ENCODE results near the gene ZDHHC5.
"Not testable (repeated sequence)": the region's sequence is repeated elsewhere in the genome, so short reads cannot be mapped to it uniquely, and the experiment has no call there.

The ZDHHC5 gene

GRCh38 chr11:57644748-57645688 lies 22.9 kb upstream of the ZDHHC5 start:
- peak; percentile 91 for DNase-seq

GRCh38 chr11:57645689-57646085 lies 22.2 kb upstream of the ZDHHC5 start:
- DNase-seq: no peak

GRCh38 chr11:57646194-57646798 lies 21.6 kb upstream of the ZDHHC5 start:
- no peak for DNase-seq

GRCh38 chr11:57646799-57647303 lies 21.1 kb upstream of the ZDHHC5 start:
- no peak for DNase-seq

GRCh38 chr11:57647372-57647771 lies 20.5 kb upstream of the ZDHHC5 start:
- no peak for DNase-seq

- DNase-seq: no peak
These were observed 19.7 kb upstream of the ZDHHC5 start for GRCh38 chr11:57647960-57648800.

- DNase-seq: no peak
These were observed 18.8 kb upstream of the ZDHHC5 start for GRCh38 chr11:57648801-57649735.

- DNase-seq: no peak
These were observed 17.8 kb upstream of the ZDHHC5 start, which contains the start of gene YPEL4 for GRCh38 chr11:57649826-57650738. Gene YPEL4, minus strand, starts transcription at chr11:57649912. Its CDS starts 2,805 bp downstream, at chr11:57647107.

GRCh38 chr11:57650739-57651090 lies 17.2 kb upstream of the ZDHHC5 start:
- no peak for DNase-seq

GRCh38 chr11:57651408-57651807 lies 16.5 kb upstream of the ZDHHC5 start:
- no peak for DNase-seq

GRCh38 chr11:57652230-57652629 lies 15.7 kb upstream of the ZDHHC5 start:
- not testable (repeated sequence) for DNase-seq

GRCh38 chr11:57652662-57653061 lies 15.3 kb upstream of the ZDHHC5 start:
- DNase-seq: no peak

- DNase-seq: no peak
These were observed 14.8 kb upstream of the ZDHHC5 start for GRCh38 chr11:57653163-57653562.

GRCh38 chr11:57656885-57657193 lies 11.1 kb upstream of the ZDHHC5 start:
- DNase-seq: no peak

- DNase-seq: peak; percentile 97
These were observed 10.5 kb upstream of the ZDHHC5 start, which contains the start of gene CLP1 for GRCh38 chr11:57657194-57658022. Gene CLP1, plus strand, starts transcription at chr11:57657762. Its CDS starts 1,715 bp downstream, at chr11:57659477.

- no peak for DNase-seq
These were observed 9.9 kb upstream of the ZDHHC5 start for GRCh38 chr11:57658023-57658361.

- no peak for DNase-seq
These were observed 8.2 kb upstream of the ZDHHC5 start for GRCh38 chr11:57659669-57660068.

- DNase-seq: no peak
These were observed 5.0 kb upstream of the ZDHHC5 start for GRCh38 chr11:57662893-57663292.

- no peak for DNase-seq
These were observed 3.9 kb upstream of the ZDHHC5 start for GRCh38 chr11:57663975-57664374.

- DNase-seq: peak; percentile 90
These were observed 688 bp upstream of the ZDHHC5 start for GRCh38 chr11:57667117-57667735.

Data from activated CD8-positive, alpha-beta memory T cell treated with anti-CD3 and anti-CD28 coated beads, Interleukin-2, amount 50 U/mL, for 48 hours (primary cell).